Measurements from ENCODE around the gene ATF7IP2.
"Not testable (repeated sequence)": the region's sequence is repeated elsewhere in the genome, so short reads cannot be mapped to it uniquely, and the experiment has no call there.

Gene ATF7IP2

GRCh38 chr16:10465821-10466220, 80.0 kb downstream of the ATF7IP2 start:
- DNase-seq, result no peak

GRCh38 chr16:10466313-10466712, 80.5 kb downstream of the ATF7IP2 start:
- no peak for DNase-seq

DNA sequence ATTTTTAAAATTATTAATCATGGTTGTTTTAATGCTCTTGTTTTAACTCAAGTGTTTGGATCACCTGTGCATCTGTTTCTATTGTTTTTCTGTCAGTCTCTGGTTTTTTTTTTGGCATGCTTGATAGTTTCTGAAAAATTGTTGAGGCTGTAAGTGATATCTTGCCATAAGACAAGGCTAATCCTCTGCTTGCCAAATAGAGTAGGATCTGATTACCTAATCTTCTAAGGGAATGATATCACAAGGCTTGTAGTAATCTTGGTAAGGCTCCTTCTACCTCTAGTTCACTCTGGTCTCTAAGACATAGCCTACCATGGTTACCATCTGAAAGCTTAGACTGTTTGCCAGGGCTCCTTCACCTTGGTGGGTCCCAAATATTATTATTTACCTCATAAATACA, 81.0 kb downstream of the ATF7IP2 start:
- DNase-seq, result no peak

- DNase-seq, result not testable (repeated sequence)
Measured at GRCh38 chr16:10476636-10477035, 90.8 kb downstream of the ATF7IP2 start.

DNA sequence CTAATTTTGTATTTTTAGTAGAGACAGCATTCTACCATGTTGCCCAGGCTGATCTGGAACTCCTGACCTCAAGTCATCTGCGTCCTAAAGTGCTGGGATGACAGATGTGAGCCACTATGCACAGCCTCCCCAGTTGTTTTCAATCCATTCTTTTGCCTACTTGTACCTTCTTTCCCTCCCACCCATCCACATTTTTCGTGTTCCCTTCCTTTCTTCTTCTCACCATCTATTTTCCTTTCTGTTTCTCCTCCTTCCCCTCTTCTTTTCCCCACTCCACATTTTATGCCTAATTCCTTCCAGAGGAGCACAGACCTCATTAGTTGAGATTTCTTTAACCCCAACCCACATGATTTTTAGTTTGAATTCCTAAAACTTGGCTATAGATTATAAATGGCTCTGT, 94.3 kb downstream of the ATF7IP2 start:
- no peak for DNase-seq

- no peak for DNase-seq
Measured at GRCh38 chr16:10485159-10485558, 99.3 kb downstream of the ATF7IP2 start.

GRCh38 chr16:10485698-10486382, 100.0 kb downstream of the ATF7IP2 start:
- no peak for DNase-seq

- DNase-seq, result no peak
Measured at GRCh38 chr16:10490141-10490540, 104.3 kb downstream of the ATF7IP2 start.

GRCh38 chr16:10493276-10493675, 107.4 kb downstream of the ATF7IP2 start:
- DNase-seq, result no peak

DNA sequence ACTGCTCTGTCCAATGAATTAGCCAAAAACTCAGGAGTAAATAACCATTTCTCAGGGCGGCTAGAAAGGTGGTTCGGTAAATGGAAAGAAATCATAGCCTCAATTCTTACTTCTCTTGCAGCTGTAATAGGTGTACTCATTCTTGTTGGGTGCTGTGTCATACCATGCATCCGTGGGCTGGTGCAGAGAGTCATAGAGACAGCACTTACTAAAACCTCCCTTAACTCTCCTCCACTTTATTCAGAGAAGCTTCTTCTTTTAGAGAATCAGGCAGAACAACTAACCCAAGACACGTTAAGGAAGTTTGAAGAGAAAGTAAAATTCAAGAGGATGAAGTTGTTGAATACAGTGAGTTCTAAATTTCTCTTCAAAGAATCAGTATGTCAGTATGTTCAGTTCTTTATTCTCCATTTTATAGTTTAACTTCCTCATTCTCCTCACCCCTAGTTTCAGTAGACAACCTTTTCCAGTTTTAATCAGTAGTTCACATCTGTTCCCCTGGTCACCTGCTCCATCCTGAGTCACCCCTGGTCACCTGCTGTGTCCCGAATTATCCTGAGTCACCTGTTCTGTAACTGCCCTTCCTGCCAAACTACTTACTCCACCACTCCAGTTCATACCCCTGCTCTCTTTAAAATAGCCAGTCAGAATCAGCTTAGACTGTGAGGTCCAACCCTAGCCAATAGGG, 108.6 kb downstream of the ATF7IP2 start:
- no peak for DNase-seq

DNA sequence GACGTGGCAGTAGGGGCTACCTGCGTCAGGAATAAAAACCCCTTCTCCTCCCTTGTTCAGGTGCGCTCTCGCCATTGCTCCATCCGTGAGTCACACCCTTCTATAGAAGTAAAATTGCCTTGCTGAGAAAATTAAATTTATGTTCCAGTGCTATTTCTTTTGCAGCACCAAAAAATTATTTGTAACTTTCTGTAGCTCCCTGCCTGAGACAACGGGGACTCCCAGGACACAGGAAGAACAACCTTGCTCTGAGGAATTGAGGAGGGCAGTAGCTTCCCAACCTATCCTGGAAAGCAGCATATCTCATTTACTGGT, 109.1 kb downstream of the ATF7IP2 start:
- DNase-seq, result no peak

DNA sequence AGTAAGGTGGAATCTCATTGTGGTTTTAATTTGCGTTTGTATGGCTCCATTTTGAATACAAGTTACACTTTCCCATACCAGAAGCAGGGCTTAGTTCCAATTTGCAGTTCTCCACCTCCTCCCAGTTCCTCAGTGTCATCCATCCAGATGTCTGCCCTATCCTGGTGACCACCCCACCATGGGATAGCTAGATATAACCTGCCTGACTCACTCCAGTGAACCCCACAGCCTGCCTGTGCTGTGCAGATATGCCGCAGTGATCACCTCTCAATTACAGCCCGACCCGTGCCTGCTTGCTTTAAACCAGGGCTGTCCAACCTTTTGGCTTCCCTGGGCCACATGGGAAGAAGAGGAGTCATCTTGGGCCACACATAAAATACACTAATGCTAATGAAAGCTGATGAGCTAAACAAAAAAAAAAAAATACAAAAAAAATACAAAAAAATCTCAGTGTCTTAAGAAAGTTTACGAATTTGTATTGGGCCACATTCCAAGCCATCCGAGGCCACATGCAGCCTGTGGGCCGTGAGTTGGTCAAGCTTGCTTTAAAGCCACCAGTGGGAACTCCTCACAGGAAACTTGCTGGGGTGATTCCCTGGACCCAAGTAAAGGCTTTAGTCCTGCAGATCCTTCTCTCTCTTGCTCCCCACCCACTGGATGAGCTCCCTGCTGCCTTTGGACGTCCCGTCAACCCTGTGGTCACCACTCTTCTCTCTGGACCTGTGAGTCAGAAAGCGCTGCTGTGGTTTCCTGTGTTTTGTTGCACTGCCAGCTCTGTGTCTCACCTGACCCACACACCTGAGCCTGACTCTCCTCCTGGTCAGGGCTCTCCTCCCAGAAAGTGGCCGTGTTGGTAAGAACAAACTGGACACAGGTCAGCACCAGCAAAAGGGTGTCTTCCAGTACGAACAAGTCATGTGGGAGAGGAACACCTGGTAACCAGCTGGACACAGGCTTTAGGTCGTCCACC, 111.6 kb downstream of the ATF7IP2 start:
- no peak for DNase-seq

- DNase-seq, result no peak
Measured at GRCh38 chr16:10500582-10500981, 114.7 kb downstream of the ATF7IP2 start.

DNA sequence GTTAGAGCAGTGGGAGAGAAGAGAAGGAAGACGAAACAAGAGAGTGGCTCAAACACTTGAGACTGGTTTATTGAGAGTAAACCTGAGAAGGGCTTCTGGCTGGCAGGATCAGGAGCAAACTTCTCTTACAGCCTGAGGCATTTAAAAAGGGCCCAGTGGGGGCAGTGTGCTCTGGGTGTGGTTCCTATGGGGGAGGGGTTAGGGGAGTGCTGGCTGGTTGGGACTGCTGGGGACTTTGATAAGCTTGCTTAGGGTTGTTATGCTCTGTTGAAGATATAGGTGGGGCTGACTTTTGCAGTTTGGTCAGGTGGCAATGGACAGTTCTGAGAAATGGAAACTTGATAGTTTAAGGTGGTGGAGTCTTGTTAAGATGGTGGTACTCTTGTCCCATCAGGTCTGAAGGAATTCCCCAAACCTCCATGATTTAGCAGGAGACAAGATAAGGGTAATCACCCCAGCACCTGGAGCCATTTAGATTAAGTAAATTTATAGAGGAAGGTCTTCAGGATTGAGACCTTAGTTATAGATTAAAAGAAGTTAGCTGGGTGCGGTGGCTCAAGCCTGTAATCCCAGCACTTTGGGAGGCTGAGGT, 115.3 kb downstream of the ATF7IP2 start:
- DNase-seq, result no peak

DNA sequence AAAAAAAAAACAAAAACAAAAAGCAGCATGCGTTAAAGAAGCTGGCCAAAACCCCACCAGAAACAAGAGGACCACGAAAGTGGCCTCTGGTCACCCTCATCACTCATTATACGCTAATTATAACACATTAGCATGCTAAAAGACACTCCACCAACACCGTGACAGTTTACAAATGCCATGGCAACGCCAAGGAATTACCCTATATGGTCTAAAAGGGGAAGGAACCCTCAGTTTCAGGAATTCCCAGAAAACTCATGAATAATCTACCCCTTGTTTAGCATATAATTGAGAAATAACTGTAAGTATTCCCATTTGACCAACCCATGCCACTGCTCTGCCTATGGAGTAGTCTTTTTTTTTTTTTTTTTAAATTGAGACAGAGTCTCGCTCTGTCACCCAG, 116.9 kb downstream of the ATF7IP2 start:
- DNase-seq, result no peak

DNA sequence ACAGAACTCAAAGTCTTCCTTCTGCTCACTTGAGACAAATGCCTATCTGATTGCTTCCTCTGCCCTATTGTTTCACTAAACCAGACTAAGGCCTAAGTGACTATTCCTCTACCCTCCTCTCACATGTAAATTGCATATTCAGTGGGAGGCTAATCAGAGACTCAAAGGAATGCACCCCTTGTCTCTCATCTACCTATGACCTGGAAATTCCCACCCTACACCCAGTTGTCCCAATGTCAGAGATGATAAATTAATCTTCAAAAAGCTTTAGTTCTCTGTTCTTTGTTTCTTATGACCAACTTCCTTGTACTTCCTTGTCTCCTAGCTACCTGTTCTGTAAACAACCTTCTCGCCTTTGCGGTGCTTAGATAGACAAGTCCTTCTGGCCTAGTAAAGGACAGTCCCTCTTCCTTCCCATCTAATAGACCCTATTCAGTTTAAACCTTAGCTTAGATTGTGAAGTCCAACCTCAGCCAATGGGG, 118.6 kb downstream of the ATF7IP2 start:
- no peak for DNase-seq

GRCh38 chr16:10505286-10505685, 119.4 kb downstream of the ATF7IP2 start:
- not testable (repeated sequence) for DNase-seq

DNA sequence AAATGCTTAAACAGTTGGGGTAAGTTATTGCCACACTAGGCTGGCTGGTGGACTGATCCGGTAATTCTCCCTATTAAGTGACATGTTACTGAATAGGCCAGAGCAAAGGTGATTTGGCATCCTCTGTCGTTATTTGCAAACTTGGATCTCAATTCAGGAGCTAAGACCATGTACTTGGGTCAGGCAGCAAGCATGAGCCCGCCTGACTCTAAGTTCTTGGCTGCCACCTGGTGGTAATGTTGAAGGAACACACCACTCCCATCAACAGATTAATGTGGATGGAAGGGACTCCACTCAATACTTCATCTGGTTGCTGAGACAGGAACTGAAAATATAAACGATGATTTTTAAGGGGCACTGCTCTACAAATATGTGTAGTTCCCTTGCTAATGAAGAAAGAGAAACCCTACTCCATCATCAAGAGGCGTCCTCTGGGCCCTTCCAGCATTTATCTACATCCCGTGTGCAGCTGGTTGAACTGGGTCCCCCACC, 123.7 kb downstream of the ATF7IP2 start:
- DNase-seq, result peak; percentile 62

DNA sequence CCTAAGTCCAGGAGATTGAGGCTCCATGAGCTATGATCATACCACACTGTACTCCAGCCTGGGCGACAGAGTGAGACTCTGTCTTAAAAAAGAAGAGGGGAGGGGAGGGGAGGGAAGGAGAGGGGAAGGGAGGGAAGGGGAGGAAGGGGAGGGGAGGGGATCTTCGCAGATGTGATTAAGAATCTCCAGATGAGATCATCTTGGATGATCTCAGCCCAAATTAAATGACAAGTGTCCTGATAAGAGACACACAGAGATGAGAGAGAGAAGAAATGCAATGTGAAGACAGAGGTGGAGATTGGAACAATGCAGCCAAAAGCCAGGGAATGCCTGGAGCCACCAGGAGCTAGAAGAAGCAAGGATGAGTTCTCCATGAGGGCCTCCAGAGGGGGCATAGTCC, 124.4 kb downstream of the ATF7IP2 start:
- DNase-seq, result no peak

- DNase-seq, result peak; percentile 52
Measured at GRCh38 chr16:10511829-10512228, 126.0 kb downstream of the ATF7IP2 start.

DNA sequence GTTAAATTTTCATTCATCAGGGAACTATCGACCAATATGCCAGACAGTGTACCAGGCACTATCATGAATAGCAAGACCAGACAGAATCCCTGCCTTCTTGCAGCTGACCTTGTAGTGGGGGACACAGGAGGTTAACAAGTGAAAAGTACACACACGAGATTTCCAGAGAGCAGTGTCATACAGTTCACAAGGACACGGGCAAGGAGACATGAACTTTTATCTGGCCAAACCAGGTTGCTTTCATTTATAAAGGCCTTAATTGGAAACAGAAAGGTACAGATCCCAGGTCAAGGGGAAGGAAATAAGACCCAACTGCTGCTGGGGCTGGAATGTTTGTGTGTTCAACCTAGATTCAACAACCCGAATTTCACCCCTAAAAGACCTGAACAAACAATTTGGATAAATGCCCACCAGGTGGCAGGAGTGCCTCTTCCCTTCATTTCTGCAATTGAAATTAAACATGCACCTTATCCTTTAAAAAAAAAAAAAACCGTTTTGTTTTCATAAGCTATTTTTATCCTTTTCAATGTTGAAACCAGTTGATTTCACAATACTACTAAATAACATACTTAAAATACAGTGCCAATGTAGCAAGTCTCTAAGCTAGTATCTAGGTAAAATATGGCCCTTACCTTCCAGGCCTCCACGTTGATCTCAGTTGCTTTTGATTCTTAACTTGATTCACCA, 128.7 kb downstream of the ATF7IP2 start:
- peak; percentile 40 for DNase-seq

DNA sequence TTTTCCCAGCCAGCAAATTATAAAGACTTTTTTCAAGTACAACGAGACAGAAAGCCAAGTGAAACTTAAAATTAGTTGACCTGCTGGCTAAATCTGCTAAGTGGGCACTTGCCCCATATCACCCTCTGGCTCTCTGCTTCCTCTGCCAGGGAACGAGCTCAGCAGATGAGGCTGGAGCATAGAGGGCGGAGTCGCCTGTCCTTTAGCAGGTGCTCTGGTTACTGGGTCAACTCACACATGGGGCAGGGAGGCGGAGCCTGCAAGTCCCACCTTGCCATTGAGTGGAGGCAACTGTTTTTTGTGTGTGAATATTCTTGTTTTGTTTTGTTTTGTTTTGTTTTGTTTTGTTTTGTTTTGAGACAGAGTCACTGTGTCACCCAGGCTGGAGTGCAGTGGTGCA, 132.0 kb downstream of the ATF7IP2 start:
- no peak for DNase-seq

All from stimulated activated CD4-positive, alpha-beta T cell treated with anti-CD3 and anti-CD28 coated beads, Interleukin-1b, Interleukin-23, amount 100 ng/mL, for 48 hours (primary cell).